HEK293T (cell line): Measurements from ENCODE around the gene VAT1L.

ENCODE experiments used
- ARNT ChIP-seq: fragments of 450-650 bp; IDR thresholded peaks from 2 replicates; pipeline ENCODE4 v1.6.1; 2017; ENCODE audit warnings: mild to moderate bottlenecking
- CTBP1 ChIP-seq: fragments of 450-650 bp; IDR thresholded peaks from 2 replicates; pipeline ENCODE4 v1.6.1; 2016; ENCODE audit warnings: borderline replicate concordance
- ELF4 ChIP-seq: fragments of 450-650 bp; IDR thresholded peaks from 2 replicates; pipeline ENCODE4 v1.6.1; 2017; ENCODE audit warnings: antibody characterized with exemption
- FOXK2 ChIP-seq: fragments of 450-650 bp; IDR thresholded peaks from 2 replicates; pipeline ENCODE4 v1.6.1; 2016; ENCODE audit warnings: mild to moderate bottlenecking
- FOXM1 ChIP-seq: fragments of 450-650 bp; IDR thresholded peaks from 2 replicates; pipeline ENCODE4 v1.6.1; 2017; ENCODE audit warnings: mild to moderate bottlenecking, borderline replicate concordance
- HDGF ChIP-seq: fragments of 450-650 bp; IDR thresholded peaks from 2 replicates; pipeline ENCODE4 v1.6.1; 2017; ENCODE audit warnings: antibody characterized with exemption, borderline replicate concordance
- L3MBTL2 ChIP-seq: fragments of 450-650 bp; conservative IDR thresholded peaks from 2 replicates; pipeline ENCODE4 v1.6.1; 2016; ENCODE audit warnings: mild to moderate bottlenecking
- LEF1 ChIP-seq: fragments of 450-650 bp; IDR thresholded peaks from 2 replicates; pipeline ENCODE4 v1.6.1; 2017; ENCODE audit warnings: mild to moderate bottlenecking, borderline replicate concordance
- NFRKB ChIP-seq: fragments of 450-650 bp; IDR thresholded peaks from 2 replicates; pipeline ENCODE4 v1.6.1; 2016; ENCODE audit warnings: mild to moderate bottlenecking, moderate library complexity
- SP1 ChIP-seq: fragments of 450-650 bp; IDR thresholded peaks from 2 replicates; pipeline ENCODE4 v1.6.1; 2017
- SUZ12 ChIP-seq: fragments of 450-650 bp; IDR thresholded peaks from 2 replicates; pipeline ENCODE4 v1.6.1; 2016; ENCODE audit warnings: mild to moderate bottlenecking
- TARDBP ChIP-seq: fragments of 450-650 bp; IDR thresholded peaks from 2 replicates; pipeline ENCODE4 v1.6.1; 2016
- ZNF384 ChIP-seq: fragments of 450-650 bp; IDR thresholded peaks from 2 replicates; pipeline ENCODE4 v1.6.1; 2016

GRCh38 chr16:78004517-78004916 is 216.2 kb downstream of the VAT1L start:
- TF ChIP-seq CTBP1 (no peak), ELF4 (no peak), FOXM1 (no peak), LEF1 (no peak), FOXK2 (no peak), SP1 (no peak), L3MBTL2 (no peak), TARDBP (no peak), ARNT (no peak), ZNF384 (no peak), SUZ12 (no peak), HDGF (no peak), NFRKB (no peak)
